SK-N-SH (cell line): ENCODE measurements around the gene OR7G2. TPM values are rescaled to one million over a fixed set of nuclear protein-coding genes. Genes with fewer than 3 reads are reported as not detected.

Experiments used
- CTCF ChIA-PET: fragments of 300-600, 350-600 bp; formaldehyde crosslinking; extraction: SDS; loops from one replicate; lab custom pipeline; 2021; lab: Yijun Ruan, JAX
- POLR2A ChIA-PET: fragments of 350-600 bp; sonication (Branson Sonifier 250); formaldehyde crosslinking; extraction: SDS; loops from one replicate; lab custom pipeline; 2020; ENCODE audit warnings: antibody characterized with exemption, inconsistent platforms; lab: Yijun Ruan, JAX
- DNase-seq: peaks from one replicate; pipeline ENCODE4 v3.0.0; 2012
- H2AFZ ChIP-seq: fragments of 200-600 bp; sonication (generic); 2 replicates; pipeline ENCODE4 v1.8.1; 2016; ENCODE audit warnings: antibody characterized with exemption, mild to moderate bottlenecking, low read depth
- H3F3A ChIP-seq: fragments of 200-600 bp; sonication (generic); replicated peaks from 2 replicates; pipeline ENCODE3; 2016; ENCODE audit warnings: antibody characterized with exemption, mild to moderate bottlenecking; ENCODE audit not compliant: insufficient read depth
- H3K27ac ChIP-seq, 2 experiments: fragments of 200-500 bp in 1 of 2; fragments of 200-600 bp in 1 of 2; sonication (Bioruptor generic) in 1 of 2; sonication (generic), shearing (Covaris generic) in 1 of 2; 2 replicates each; pipeline versions ENCODE4 v1.5.1 to v1.6.1; 2014 to 2016; ENCODE audit warnings: low read depth in 2 of 2, inconsistent platforms in 1 of 2, low read length in 1 of 2, mild to moderate bottlenecking in 1 of 2, mixed read lengths in 1 of 2
- H3K27me3 ChIP-seq: fragments of 200-600 bp; sonication (generic), shearing (Covaris generic); 2 replicates; pipeline ENCODE4 v1.6.1; 2016; ENCODE audit warnings: mixed run types; ENCODE audit not compliant: insufficient read depth
- H3K36me3 ChIP-seq, 2 experiments: fragments of 200-500 bp in 1 of 2; fragments of 200-600 bp in 1 of 2; sonication (Bioruptor generic) in 1 of 2; sonication (generic) in 1 of 2; replicated peaks in 1 of 2; 2 replicates each; pipeline versions ENCODE3 to v1.5.1; 2014 to 2016; ENCODE audit warnings: low read length in 1 of 2, mild to moderate bottlenecking in 1 of 2; ENCODE audit not compliant: insufficient read depth in 2 of 2, control insufficient read depth in 1 of 2
- H3K4me1 ChIP-seq, 2 experiments: fragments of 200-500 bp in 1 of 2; fragments of 200-600 bp in 1 of 2; sonication (Bioruptor generic) in 1 of 2; sonication (generic), shearing (Covaris generic) in 1 of 2; 2 replicates each; pipeline versions ENCODE4 v1.5.1 to v1.6.1; 2014 to 2016; ENCODE audit warnings: low read depth in 1 of 2, low read length in 1 of 2, mixed run types in 1 of 2; ENCODE audit not compliant: insufficient read depth in 2 of 2, control insufficient read depth in 1 of 2
- H3K4me2 ChIP-seq: fragments of 200-600 bp; sonication (generic), shearing (Covaris generic); 2 replicates; pipeline ENCODE4 v1.6.1; 2017; ENCODE audit warnings: mixed run types
- H3K4me3 ChIP-seq, 2 experiments: fragments of 200-500 bp in 1 of 2; fragments of 200-600 bp in 1 of 2; sonication (Bioruptor generic) in 1 of 2; sonication (generic), shearing (Covaris generic) in 1 of 2; 2 replicates each; pipeline versions ENCODE4 v1.5.1 to v1.8.1; 2014 to 2016; ENCODE audit warnings: low read depth in 2 of 2, inconsistent platforms in 1 of 2, low read length in 1 of 2, mild to moderate bottlenecking in 1 of 2, mixed read lengths in 1 of 2, moderate library complexity in 1 of 2
- H3K79me2 ChIP-seq: fragments of 200-600 bp; sonication (generic); 2 replicates; pipeline ENCODE4 v1.8.1; 2017; ENCODE audit warnings: mild to moderate bottlenecking; ENCODE audit not compliant: insufficient read depth
- H3K9ac ChIP-seq: fragments of 200-600 bp; sonication (generic); 2 replicates; pipeline ENCODE4 v1.6.1; 2017; ENCODE audit warnings: mixed run types
- H3K9me2 ChIP-seq: fragments of 200-600 bp; sonication (generic); 2 replicates; pipeline ENCODE4 v1.6.1; 2017; ENCODE audit warnings: mixed run types
- H3K9me3 ChIP-seq: fragments of 200-600 bp; sonication (generic); 2 replicates; pipeline ENCODE4 v1.6.1; 2017; ENCODE audit warnings: mixed run types, mild to moderate bottlenecking, moderate library complexity
- H4K20me1 ChIP-seq: fragments of 200-600 bp; sonication (generic); 2 replicates; pipeline ENCODE4 v1.6.1; 2017; ENCODE audit warnings: mild to moderate bottlenecking, mixed run types; ENCODE audit not compliant: insufficient read depth
- CHD2 ChIP-seq: fragments of 150-350 bp; IDR thresholded peaks from 2 replicates; pipeline ENCODE4 v1.6.1; 2018; ENCODE audit warnings: low read length; ENCODE audit not compliant: partially characterized antibody
- EP300 ChIP-seq, 2 experiments: IDR thresholded peaks; 2 replicates each; pipeline versions ENCODE4 v1.4.0 to v1.6.1; 2012; ENCODE audit warnings: borderline replicate concordance in 1 of 2, low read depth in 1 of 2, low read length in 1 of 2
- EZH2phosphoT487 ChIP-seq: fragments of 200-600 bp; sonication (generic); IDR thresholded peaks from 2 replicates; pipeline ENCODE4 v1.6.1; 2017; ENCODE audit warnings: low read depth, mixed run types, mild to moderate bottlenecking, antibody characterized with exemption, moderate library complexity, borderline replicate concordance
- FOXJ3 ChIP-seq: sonication (generic); formaldehyde crosslinking; IDR thresholded peaks from 2 replicates; pipeline ENCODE4 v1.5.1; 2020; ENCODE audit warnings: mild to moderate bottlenecking, missing genetic modification reagents
- JUND ChIP-seq: IDR thresholded peaks from 2 replicates; pipeline ENCODE4 v1.4.0; 2012
- MEF2A ChIP-seq: IDR thresholded peaks from 2 replicates; pipeline ENCODE4 v1.4.0; 2012; ENCODE audit warnings: low read depth, borderline replicate concordance
- MXI1 ChIP-seq: IDR thresholded peaks from 2 replicates; pipeline ENCODE4 v1.6.1; 2012; ENCODE audit warnings: mild to moderate bottlenecking, low read depth, low read length, improper control_type of control experiment
- NFIC ChIP-seq: IDR thresholded peaks from 2 replicates; pipeline ENCODE4 v1.4.0; 2012; ENCODE audit warnings: borderline replicate concordance
- NRF1 ChIP-seq: IDR thresholded peaks from 2 replicates; pipeline ENCODE4 v1.6.1; 2012; ENCODE audit warnings: low read depth, mild to moderate bottlenecking, low read length
- PBX3 ChIP-seq: IDR thresholded peaks from 2 replicates; pipeline ENCODE4; 2012
- RAD21 ChIP-seq: IDR thresholded peaks from 2 replicates; pipeline ENCODE4 v1.6.1; 2012; ENCODE audit warnings: mild to moderate bottlenecking, low read length
- RCOR1 ChIP-seq: fragments of 150-350 bp; IDR thresholded peaks from 2 replicates; pipeline ENCODE4 v1.6.1; 2017; ENCODE audit warnings: antibody characterized with exemption, low read length
- SMC3 ChIP-seq: IDR thresholded peaks from 2 replicates; pipeline ENCODE4 v1.6.1; 2012; ENCODE audit warnings: low read depth, low read length, improper control_type of control experiment
- TEAD4 ChIP-seq: IDR thresholded peaks from 2 replicates; pipeline ENCODE4 v1.4.0; 2012; ENCODE audit warnings: mild to moderate bottlenecking, borderline replicate concordance; ENCODE audit not compliant: insufficient read depth
- WGBS: methylation state at CpG from one replicate; pipeline ENCODE4 v1.1.6; 2017; ENCODE audit warnings: low lambda C conversion rate; 5-methylcytosine and 5-hydroxymethylcytosine counted together
- polyA plus RNA-seq, 3 experiments: library from polyadenylated mRNA; depleted of rRNA; stranded (reverse); fragments of >200 nt; gene quantifications; 2 replicates each; pipeline ENCODE4 v1.2.3, GENCODE V29; 2012
- TF ChIP-seq, protein P1 (sequence below): IDR thresholded peaks from 2 replicates; pipeline ENCODE4 v1.4.0; 2012; ENCODE audit warnings: low read depth, borderline replicate concordance
- TF ChIP-seq, protein P2 (sequence below): IDR thresholded peaks from 2 replicates; pipeline ENCODE4 v1.4.0; 2012; ENCODE audit warnings: low read depth

OR7G2 gene
- polyA plus RNA-seq, 1 of the 3 experiments (the other 2 are of a cell fraction), result not detected

DNA sequence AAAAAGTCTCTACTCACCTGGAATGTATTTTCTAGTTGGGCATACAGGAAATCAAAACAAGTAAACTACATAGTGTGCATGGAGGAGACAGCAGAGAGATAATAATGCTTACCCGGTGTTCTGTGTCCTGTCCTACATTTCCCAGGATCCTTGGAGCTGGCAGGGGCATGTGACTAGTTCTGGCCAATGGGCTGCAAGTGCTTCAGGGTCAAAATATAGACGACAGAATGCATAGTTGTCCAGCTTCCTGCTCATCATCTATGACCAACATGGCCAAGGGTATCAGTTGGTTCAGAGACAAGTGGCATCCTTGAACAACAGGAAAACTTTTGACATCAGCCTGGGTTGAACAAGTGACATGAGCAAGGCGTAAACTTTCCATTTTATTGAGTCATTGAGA is 41.4 kb upstream of the OR7G2 start:
- POLR2A ChIA-PET, result no interaction called here
- TF ChIP-seq, protein P1, sequence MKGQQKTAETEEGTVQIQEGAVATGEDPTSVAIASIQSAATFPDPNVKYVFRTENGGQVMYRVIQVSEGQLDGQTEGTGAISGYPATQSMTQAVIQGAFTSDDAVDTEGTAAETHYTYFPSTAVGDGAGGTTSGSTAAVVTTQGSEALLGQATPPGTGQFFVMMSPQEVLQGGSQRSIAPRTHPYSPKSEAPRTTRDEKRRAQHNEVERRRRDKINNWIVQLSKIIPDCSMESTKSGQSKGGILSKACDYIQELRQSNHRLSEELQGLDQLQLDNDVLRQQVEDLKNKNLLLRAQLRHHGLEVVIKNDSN, result no peak
- TF ChIP-seq SMC3, result no peak
- no peak for TF ChIP-seq RAD21
- TF ChIP-seq NFIC, result no peak
- no peaks in the 10 kb centered on the region for H3K9me2 ChIP-seq
- DNase-seq, result no peak
- peaks cover 8% of the 10 kb centered on the region for H3F3A ChIP-seq
- H2AFZ ChIP-seq, result no peak overlapping the region
- no peak overlapping the region for H3K4me2 ChIP-seq
- no peaks in the 10 kb centered on the region for H3K4me1 ChIP-seq
- peaks cover 16% of the 10 kb centered on the region; the same call in 1 of the 2 replicates for H4K20me1 ChIP-seq
- peaks cover 100% of the 10 kb centered on the region for H3K79me2 ChIP-seq
- H3K4me3 ChIP-seq, result no peak overlapping the region
- CTCF ChIA-PET, result no interaction called here
- no peak overlapping the region for H3K9ac ChIP-seq
- peaks cover 30% of the 10 kb centered on the region for H3K9me3 ChIP-seq
- WGBS, result 92% methylated on average over 3 of the region's 3 CpGs
- H3K27me3 ChIP-seq, result no peaks in the 10 kb centered on the region
- H3K36me3 ChIP-seq, result peaks cover 3 to 67% of the 10 kb centered on the region in 2 experiments
- H3K27ac ChIP-seq, result no peak overlapping the region

GRCh38 chr19:9146882-9147281 is 39.6 kb upstream of the OR7G2 start:
- no peak overlapping the region for H3K9ac ChIP-seq
- H3K36me3 ChIP-seq, result peaks cover 0 to 67% of the 10 kb centered on the region in 2 experiments
- H3K9me3 ChIP-seq, result peaks cover 33% of the 10 kb centered on the region
- H4K20me1 ChIP-seq, result peaks cover 20% of the 10 kb centered on the region; the same call in 1 of the 2 replicates
- H3K9me2 ChIP-seq, result no peaks in the 10 kb centered on the region
- H3K4me1 ChIP-seq, result no peaks in the 10 kb centered on the region
- DNase-seq, result no peak
- CTCF ChIA-PET, result interaction anchor here (0.7 kb wide), 1 partner anchor 11 kb away, joined by 3 read pairs; no protein-coding TSS in a partner anchor
- no CpG with 5 or more reads among the region's 1 CpG for WGBS
- no peaks in the 10 kb centered on the region for H3K27me3 ChIP-seq
- peaks cover 100% of the 10 kb centered on the region for H3K79me2 ChIP-seq
- no peak overlapping the region for H3K27ac ChIP-seq
- no peak overlapping the region for H3K4me3 ChIP-seq
- TF ChIP-seq EP300 (IDR thresholded peaks at IDR 0.05; ENCODE audit: borderline replicate concordance in 1 of 2, low read depth in 1 of 2, low read length in 1 of 2) (no peak), EZH2phosphoT487 (no peak), MEF2A (no peak), RAD21 (no peak), CHD2 (no peak), RCOR1 (no peak), JUND (no peak), TEAD4 (no peak), FOXJ3 (CRISPR knock-in tag) (no peak), MXI1 (no peak), PBX3 (no peak), NRF1 (no peak)
- TF ChIP-seq, protein P1, result no peak
- TF ChIP-seq, protein P2, sequence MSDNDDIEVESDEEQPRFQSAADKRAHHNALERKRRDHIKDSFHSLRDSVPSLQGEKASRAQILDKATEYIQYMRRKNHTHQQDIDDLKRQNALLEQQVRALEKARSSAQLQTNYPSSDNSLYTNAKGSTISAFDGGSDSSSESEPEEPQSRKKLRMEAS, result no peak
- TF ChIP-seq, all 33 proteins: peak for 0
- POLR2A ChIA-PET, result no interaction called here
- no peak overlapping the region for H3K4me2 ChIP-seq
- H2AFZ ChIP-seq, result no peak overlapping the region
- peaks cover 19% of the 10 kb centered on the region for H3F3A ChIP-seq
